CD4-positive, alpha-beta T cell (primary cell): ENCODE results near the gene ATRNL1. TPM values are rescaled to one million over a fixed set of nuclear protein-coding genes. Genes with fewer than 3 reads are reported as not detected.

Experiments
- ATAC-seq: fragments of 200-7000 bp; cut with Tn5 transposase; one replicate; pipeline ENCODE4 v1.10.0; 2022; ENCODE audit warnings: mild to moderate bottlenecking; ENCODE audit not compliant: poor library complexity
- CTCF ChIA-PET: fragments of 350-600 bp; sonication (Branson Sonifier 250); formaldehyde crosslinking; loops from one replicate; lab custom pipeline; 2021; ENCODE audit warnings: antibody characterized with exemption, inconsistent platforms; lab: Charles Lee
- POLR2A ChIA-PET: fragments of 350-600 bp; sonication (Branson Sonifier 250); formaldehyde crosslinking; loops from one replicate; lab custom pipeline; 2021; ENCODE audit warnings: antibody characterized with exemption, inconsistent platforms; lab: Charles Lee
- DNase-seq, 14 experiments: peaks; one replicate each; pipeline ENCODE4 v3.0.0-alpha.2; 2013 to 2020; ENCODE audit warnings: mixed read lengths in 2 of 14
- H3K27ac ChIP-seq, 2 donors: one replicate each; pipeline versions ENCODE4 v1.5.1 to v1.7.0; 2013; ENCODE audit warnings: low read length in 2 of 2, low read depth in 1 of 2, mild to moderate bottlenecking in 1 of 2
- H3K27me3 ChIP-seq, 2 experiments: 1 replicate in 1 of 2; 2 replicates in 1 of 2; pipeline versions ENCODE4 v1.6.1 to v1.7.0; 2013; ENCODE audit warnings: low read length in 2 of 2, control low read depth in 1 of 2, mild to moderate bottlenecking in 1 of 2, moderate library complexity in 1 of 2; ENCODE audit not compliant: insufficient read depth in 2 of 2, control insufficient read depth in 1 of 2
- H3K36me3 ChIP-seq: one replicate; pipeline ENCODE4 v1.6.1; 2013; ENCODE audit warnings: low read length, control low read depth; ENCODE audit not compliant: insufficient read depth
- H3K4me1 ChIP-seq: one replicate; pipeline ENCODE4 v1.6.1; 2013; ENCODE audit warnings: low read length, control low read depth; ENCODE audit not compliant: insufficient read depth
- H3K4me3 ChIP-seq: one replicate; pipeline ENCODE4 v1.5.1; 2013; ENCODE audit warnings: mild to moderate bottlenecking, low read length, moderate library complexity
- H3K9me3 ChIP-seq, 2 experiments: 1 replicate in 1 of 2; 2 replicates in 1 of 2; pipeline versions ENCODE4 v1.6.1 to v1.7.0; 2013; ENCODE audit warnings: low read length in 2 of 2, mild to moderate bottlenecking in 2 of 2, control low read depth in 1 of 2, moderate library complexity in 1 of 2; ENCODE audit not compliant: control insufficient read depth in 1 of 2, insufficient read depth in 1 of 2
- H3K27ac Mint-ChIP-seq: one replicate; pipeline ENCODE4 v1.8.0; 2020; ENCODE audit warnings: mixed read lengths
- H3K27me3 Mint-ChIP-seq: one replicate; pipeline ENCODE4 v1.8.0; 2021; ENCODE audit warnings: mixed read lengths
- H3K36me3 Mint-ChIP-seq: one replicate; pipeline ENCODE4 v1.8.0; 2021; ENCODE audit warnings: low read depth, mixed read lengths
- H3K4me1 Mint-ChIP-seq: one replicate; pipeline ENCODE4 v1.8.0; 2021; ENCODE audit warnings: low read depth, mixed read lengths
- H3K4me3 Mint-ChIP-seq: one replicate; pipeline ENCODE4 v1.8.0; 2020; ENCODE audit warnings: mild to moderate bottlenecking, mixed read lengths
- H3K9me3 Mint-ChIP-seq: one replicate; pipeline ENCODE4 v1.8.0; 2020; ENCODE audit warnings: mixed read lengths
- intact Hi-C, 2 experiments: fragments of 100-400 bp; cut with DNase I in 1 of 2; cut with micrococcal nuclease in 1 of 2; formaldehyde crosslinking; loops; one replicate each; pipeline versions ENCODE4 v1.15.1 to v1.9.0; 2023 to 2025; cut with DNase I, micrococcal nuclease
- total RNA-seq, 174 experiments: library from RNA in 2 of 174; stranded (reverse) in 2 of 174; gene quantifications; one replicate each; pipeline ENCODE4 v1.2.3 and lab custom pipeline; 2021 to 2026
- TF ChIP-seq, protein P1 (sequence below): fragments of 200-600 bp; IDR thresholded peaks from one replicate; pipeline ENCODE4 v1.8.0; 2022; ENCODE audit warnings: antibody characterized with exemption, mild to moderate bottlenecking

The ATRNL1 gene
- total RNA-seq, 2 experiments from 2014 or later = not detected

DNA sequence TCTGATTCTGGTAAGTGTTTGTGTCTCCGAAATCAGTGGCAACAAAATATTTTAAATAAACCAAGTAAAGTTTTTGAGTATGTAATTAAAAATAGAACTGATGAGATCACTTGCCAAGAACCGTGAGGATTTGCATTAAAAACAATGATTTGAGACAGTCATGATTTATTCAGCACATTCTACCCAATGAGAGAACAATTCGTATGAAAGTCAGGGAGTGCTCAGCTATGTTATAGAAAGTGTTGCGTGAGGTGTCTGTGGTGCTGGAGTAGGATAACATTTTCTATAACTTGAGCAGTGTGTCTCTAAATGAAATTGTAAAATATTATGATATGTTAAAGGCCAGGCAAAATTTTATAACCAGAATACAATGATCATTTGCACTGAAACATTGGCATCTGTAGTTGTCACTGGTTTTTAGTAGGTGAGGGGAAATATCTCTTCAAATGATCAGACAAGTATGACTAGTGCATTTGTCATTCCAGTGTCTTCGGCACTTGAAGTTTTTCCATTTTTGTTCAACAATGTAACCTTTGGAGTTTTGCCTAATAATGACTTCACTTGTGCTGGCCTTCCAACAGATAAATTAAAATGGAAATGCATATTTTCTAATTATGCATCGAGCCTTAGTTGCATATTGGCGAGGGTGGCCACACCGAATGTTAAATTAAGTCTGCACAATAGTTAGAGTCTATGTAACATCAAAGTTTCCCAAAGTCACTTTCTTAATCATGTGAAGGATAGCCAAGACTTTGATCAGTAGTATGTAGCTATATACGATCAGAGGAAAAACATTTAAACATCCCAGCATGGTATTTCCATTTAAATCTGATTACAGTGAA is 844.0 kb downstream of the ATRNL1 start:
- H3K9me3 Mint-ChIP-seq = peaks cover 7% of the 10 kb centered on the region
- Histone ChIP-seq H3K9me3 (no peaks in the 10 kb centered on the region), H3K27me3 (no peaks in the 10 kb centered on the region), H3K36me3 (no peaks in the 10 kb centered on the region), H3K4me3 (no peak overlapping the region), H3K27ac (no peak overlapping the region), H3K4me1 (no peaks in the 10 kb centered on the region)
- no peaks in the 10 kb centered on the region for H3K36me3 Mint-ChIP-seq
- no peaks in the 10 kb centered on the region for H3K27me3 Mint-ChIP-seq
- H3K4me3 Mint-ChIP-seq = no peak overlapping the region
- TF ChIP-seq, protein P1, sequence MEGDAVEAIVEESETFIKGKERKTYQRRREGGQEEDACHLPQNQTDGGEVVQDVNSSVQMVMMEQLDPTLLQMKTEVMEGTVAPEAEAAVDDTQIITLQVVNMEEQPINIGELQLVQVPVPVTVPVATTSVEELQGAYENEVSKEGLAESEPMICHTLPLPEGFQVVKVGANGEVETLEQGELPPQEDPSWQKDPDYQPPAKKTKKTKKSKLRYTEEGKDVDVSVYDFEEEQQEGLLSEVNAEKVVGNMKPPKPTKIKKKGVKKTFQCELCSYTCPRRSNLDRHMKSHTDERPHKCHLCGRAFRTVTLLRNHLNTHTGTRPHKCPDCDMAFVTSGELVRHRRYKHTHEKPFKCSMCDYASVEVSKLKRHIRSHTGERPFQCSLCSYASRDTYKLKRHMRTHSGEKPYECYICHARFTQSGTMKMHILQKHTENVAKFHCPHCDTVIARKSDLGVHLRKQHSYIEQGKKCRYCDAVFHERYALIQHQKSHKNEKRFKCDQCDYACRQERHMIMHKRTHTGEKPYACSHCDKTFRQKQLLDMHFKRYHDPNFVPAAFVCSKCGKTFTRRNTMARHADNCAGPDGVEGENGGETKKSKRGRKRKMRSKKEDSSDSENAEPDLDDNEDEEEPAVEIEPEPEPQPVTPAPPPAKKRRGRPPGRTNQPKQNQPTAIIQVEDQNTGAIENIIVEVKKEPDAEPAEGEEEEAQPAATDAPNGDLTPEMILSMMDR = no peak
- DNase-seq = no peak
- POLR2A ChIA-PET = no interaction called here
- ATAC-seq = no peak
- H3K4me1 Mint-ChIP-seq = no peaks in the 10 kb centered on the region
- CTCF ChIA-PET = no interaction called here
- intact Hi-C loops = no loop called here
- H3K27ac Mint-ChIP-seq = no peak overlapping the region

DNA sequence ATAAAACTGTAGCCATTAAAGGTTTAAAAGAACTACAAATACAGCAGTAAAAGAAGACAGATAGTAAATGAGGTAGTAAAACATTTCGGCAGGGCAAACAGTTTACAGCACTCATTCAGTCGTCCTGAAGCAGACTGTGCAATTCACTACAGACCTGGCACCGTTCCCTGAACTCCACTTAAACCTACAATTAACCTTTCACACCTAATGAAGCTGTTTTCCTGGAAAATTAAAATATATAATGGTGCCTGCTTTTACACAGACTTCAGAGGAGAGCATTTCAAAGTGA is 844.5 kb downstream of the ATRNL1 start:
- H3K27ac ChIP-seq = no peak overlapping the region
- ChIA-PET POLR2A (no interaction called here), CTCF (no interaction called here)
- Mint-ChIP-seq H3K27ac (no peak overlapping the region), H3K4me3 (no peak overlapping the region), H3K4me1 (no peaks in the 10 kb centered on the region), H3K27me3 (no peaks in the 10 kb centered on the region), H3K36me3 (no peaks in the 10 kb centered on the region), H3K9me3 (peaks cover 7% of the 10 kb centered on the region)
- TF ChIP-seq, protein P1 = no peak
- ATAC-seq (no peak), DNase-seq (no peak)
- intact Hi-C loops = no loop called here
- no peak overlapping the region for H3K4me3 ChIP-seq
- no peaks in the 10 kb centered on the region for H3K36me3 ChIP-seq
- no peaks in the 10 kb centered on the region for H3K27me3 ChIP-seq
- H3K9me3 ChIP-seq = no peaks in the 10 kb centered on the region
- no peaks in the 10 kb centered on the region for H3K4me1 ChIP-seq

DNA sequence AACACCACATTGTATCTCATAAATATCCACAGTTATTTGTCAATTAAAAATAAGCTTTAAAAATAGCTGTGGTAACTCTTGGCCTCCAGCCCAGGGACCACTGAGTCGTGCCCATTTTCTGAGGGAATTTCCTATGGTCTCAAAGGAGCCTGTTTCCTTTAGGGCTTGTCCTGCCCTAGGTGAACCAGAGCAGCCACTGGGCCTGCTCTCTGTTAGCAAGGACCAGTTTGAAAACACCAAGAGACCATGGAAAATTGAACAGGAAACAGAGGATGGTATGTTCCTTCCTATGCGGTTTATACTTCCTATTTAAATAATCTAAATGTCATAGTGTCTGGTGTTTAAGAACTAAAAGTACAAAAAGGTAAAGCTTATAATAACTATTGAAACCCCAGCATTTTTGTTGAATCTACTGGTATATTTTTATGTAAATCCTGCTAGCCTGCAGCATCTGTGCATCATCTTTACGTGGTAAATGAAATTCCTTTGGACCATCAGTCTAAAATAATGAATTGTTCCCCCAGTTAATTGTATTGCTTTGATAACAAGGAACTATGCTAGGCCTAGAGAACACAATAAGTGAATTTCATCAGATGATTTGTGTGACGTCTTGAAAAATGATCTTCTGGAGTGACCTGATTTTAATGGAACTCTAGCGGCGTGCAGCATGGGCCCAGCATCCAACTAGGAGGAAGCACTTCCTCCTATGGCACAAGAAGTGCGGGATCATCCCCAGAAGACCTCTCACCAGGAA is 846.1 kb downstream of the ATRNL1 start:
- Histone ChIP-seq H3K27ac (no peak overlapping the region), H3K4me1 (no peaks in the 10 kb centered on the region), H3K9me3 (no peaks in the 10 kb centered on the region), H3K4me3 (no peak overlapping the region), H3K36me3 (no peaks in the 10 kb centered on the region), H3K27me3 (no peaks in the 10 kb centered on the region)
- no peaks in the 10 kb centered on the region for H3K36me3 Mint-ChIP-seq
- H3K27ac Mint-ChIP-seq = no peak overlapping the region
- TF ChIP-seq, protein P1 = no peak
- H3K9me3 Mint-ChIP-seq = peaks cover 7% of the 10 kb centered on the region
- ChIA-PET CTCF (no interaction called here), POLR2A (no interaction called here)
- H3K4me1 Mint-ChIP-seq = no peaks in the 10 kb centered on the region
- DNase-seq = no peak
- intact Hi-C loops = no loop called here
- H3K4me3 Mint-ChIP-seq = no peak overlapping the region
- H3K27me3 Mint-ChIP-seq = no peaks in the 10 kb centered on the region
- no peak for ATAC-seq
